DMS114 treated with DMSO at 0.1 percent for 48 hours (cell line): ENCODE results near the gene CSPG4.
"Not testable (repeated sequence)": the region's sequence is repeated elsewhere in the genome, so short reads cannot be mapped to it uniquely, and the experiment has no call there.

ENCODE experiments used
- DNase-seq: peaks from one replicate; lab custom pipeline; 2025; ENCODE audit not compliant: unreplicated experiment; lab: John Stamatoyannopoulos, UW

The CSPG4 gene

GRCh38 chr15:75633922-75634321 lies 78.7 kb downstream of the CSPG4 start:
- DNase-seq, result not testable (repeated sequence)

- no peak for DNase-seq
These were observed 80.7 kb downstream of the CSPG4 start for GRCh38 chr15:75631935-75632334.

GRCh38 chr15:75625542-75626347 lies 86.9 kb downstream of the CSPG4 start, which contains the start of gene SNUPN:
TSS of gene SNUPN (minus strand) at chr15:75625725. CDS start at chr15:75621051, 4,674 bp downstream.
- DNase-seq, result peak; percentile 93
